ENCODE data around the gene HADHB. TPM values are rescaled to one million over a fixed set of nuclear protein-coding genes. Genes with fewer than 3 reads are reported as not detected.

Gene HADHB
- total RNA-seq, 1 experiment from 2014 or later, result 65.5 TPM

- TF ChIP-seq ZBTB33 (IDR thresholded peaks at IDR 0.05; ENCODE audit: extremely low read depth, insufficient replicate concordance, low read length), result no peak
- TF ChIP-seq RAD21 (IDR thresholded peaks at IDR 0.05; ENCODE audit: low read depth), result no peak
- TF ChIP-seq ZNF274 (IDR thresholded peaks at IDR 0.05; ENCODE audit: low read depth, low read length), result no peak
- no peak for TF ChIP-seq REST (IDR thresholded peaks at IDR 0.05; ENCODE audit: low read depth)
- no peak for TF ChIP-seq FOSL1 (IDR thresholded peaks at IDR 0.05; ENCODE audit: low read depth)
- TF ChIP-seq POLR2A (IDR thresholded peaks at IDR 0.05; ENCODE audit: borderline replicate concordance, extremely low read depth, insufficient read depth, insufficient read length), result no peak
- TF ChIP-seq JUND (IDR thresholded peaks at IDR 0.05), result no peak
Measured at GRCh38 chr2:26324903-26325302, 80.2 kb downstream of the HADHB start (continued).

- Histone ChIP-seq H3K9me3 (ENCODE audit: control insufficient read depth in 1 of 2, insufficient read depth in 1 of 2, low read depth in 1 of 2, low read length in 2 of 2) (no peaks in the 10 kb centered on the region), H4K20me1 (ENCODE audit: insufficient read depth) (no peaks in the 10 kb centered on the region), H3K9me2 (ENCODE audit: insufficient read depth) (no peaks in the 10 kb centered on the region), H3K27ac (ENCODE audit: low read depth, low read length) (no peak overlapping the region), H3K79me2 (ENCODE audit: insufficient read depth, low read length) (no peaks in the 10 kb centered on the region), H2AFZ (ENCODE audit: low read depth, low read length, poor library complexity, severe bottlenecking) (no peak overlapping the region), H3K27me3 (ENCODE audit: insufficient read depth, low read length) (no peaks in the 10 kb centered on the region; the same call in 1 of the 2 replicates), H3K4me2 (ENCODE audit: low read length) (no peak overlapping the region), H3K4me3 (replicated peaks in 1 of 2; ENCODE audit: low read depth in 1 of 2, low read length in 2 of 2) (no peak overlapping the region), H3K9ac (ENCODE audit: low read length) (no peak overlapping the region), H3K4me1 (ENCODE audit: control insufficient read depth in 1 of 2, insufficient read depth in 2 of 2, low read length in 2 of 2) (peaks cover 4 to 9% of the 10 kb centered on the region in 2 experiments; a peak in 3 of 4 replicates), H3K36me3 (ENCODE audit: control insufficient read depth in 1 of 2, insufficient read depth in 2 of 2, low read length in 2 of 2) (no peaks in the 10 kb centered on the region)
- no peak for TF ChIP-seq MAX (IDR thresholded peaks at IDR 0.05)
- no peak for ATAC-seq
- ChIA-PET CTCF (no interaction called here), POLR2A (no interaction called here), RAD21 (ENCODE audit: low non-redundant PET in 1 of 2, low total read pairs in 2 of 2, uncharacterized antibody in 2 of 2, unreplicated experiment in 2 of 2) (no interaction called here)
- DNase-seq (ENCODE audit: low read depth, low spot score), result no peak
- no TSS peak for BruUV-seq (replicated peaks)
- intact Hi-C loops (cut with micrococcal nuclease), result loop anchor here (5.0 kb wide), 1 partner anchor 374 kb away; no protein-coding TSS in a partner anchor
Measured at GRCh38 chr2:26325851-26326250, 81.1 kb downstream of the HADHB start.

Data from HCT116 (cell line).